Measurements from ENCODE around the gene SLC24A4.

GRCh38 chr14:92439537-92440344 lies 116.8 kb downstream of the SLC24A4 start:
- TF ChIP-seq CTCF (IDR thresholded peaks at IDR 0.05) (no peak), POLR2A (IDR thresholded peaks at IDR 0.05) (no peak)
